GM18868 (cell line): ENCODE data around the gene RELN.

ENCODE experiments used
- ATAC-seq: cut with Tn5 transposase; IDR thresholded peaks from one replicate; pipeline ENCODE4 v1.9.1; 2021; ENCODE audit warnings: mild to moderate bottlenecking, moderate library complexity; ENCODE audit not compliant: unreplicated experiment

Gene RELN

GRCh38 chr7:103731169-103731568 is 258.3 kb downstream of the RELN start:
- no peak for ATAC-seq

DNA sequence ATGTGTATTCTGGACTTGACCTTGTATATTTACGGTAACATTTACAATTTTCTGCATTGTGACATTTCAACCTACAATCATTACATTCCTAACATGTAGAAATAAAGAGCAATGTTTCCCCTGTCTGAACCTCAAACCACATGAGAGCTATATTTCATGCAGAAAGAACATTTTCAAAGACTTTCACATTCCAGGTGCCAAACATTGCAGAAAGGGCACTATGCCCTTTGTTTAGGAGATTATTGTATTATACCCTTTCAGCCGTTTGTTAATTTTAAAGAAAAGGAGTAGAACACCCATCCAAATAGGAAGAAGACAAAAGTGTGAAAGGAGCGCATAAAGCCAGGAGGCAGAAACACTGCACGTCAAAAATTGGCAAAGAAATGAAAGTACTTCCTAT is 260.4 kb downstream of the RELN start:
- no peak for ATAC-seq

DNA sequence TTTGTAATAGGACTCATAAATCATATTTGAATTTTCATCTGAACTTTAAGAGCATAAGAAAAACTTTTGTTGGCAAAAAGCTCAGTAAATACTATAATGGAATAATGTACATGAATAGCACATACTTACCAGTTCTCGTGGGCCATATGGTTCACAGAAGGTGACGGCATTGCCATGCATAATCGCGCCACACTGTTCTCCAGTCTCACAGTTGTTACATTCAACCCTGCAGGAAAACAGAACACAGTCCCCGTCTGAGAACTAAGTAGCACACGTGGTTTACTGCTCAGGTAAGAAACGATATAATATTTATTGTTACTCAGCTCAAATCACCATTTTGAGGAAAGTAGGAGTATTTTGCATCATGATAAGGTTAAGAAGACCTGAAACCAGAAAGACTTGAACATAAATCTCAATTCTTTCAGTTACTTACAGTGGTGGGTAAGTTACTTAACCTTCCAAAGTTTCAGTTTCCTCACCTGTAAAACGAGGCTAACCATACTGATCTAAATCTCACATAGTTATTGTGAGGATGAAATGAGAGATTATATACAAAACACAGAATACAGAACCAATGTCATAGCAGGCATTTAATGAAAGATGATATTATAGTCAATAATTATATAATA is 261.4 kb downstream of the RELN start:
- no peak for ATAC-seq

- ATAC-seq = no peak
These were observed 270.4 kb downstream of the RELN start for GRCh38 chr7:103719070-103719469.

DNA sequence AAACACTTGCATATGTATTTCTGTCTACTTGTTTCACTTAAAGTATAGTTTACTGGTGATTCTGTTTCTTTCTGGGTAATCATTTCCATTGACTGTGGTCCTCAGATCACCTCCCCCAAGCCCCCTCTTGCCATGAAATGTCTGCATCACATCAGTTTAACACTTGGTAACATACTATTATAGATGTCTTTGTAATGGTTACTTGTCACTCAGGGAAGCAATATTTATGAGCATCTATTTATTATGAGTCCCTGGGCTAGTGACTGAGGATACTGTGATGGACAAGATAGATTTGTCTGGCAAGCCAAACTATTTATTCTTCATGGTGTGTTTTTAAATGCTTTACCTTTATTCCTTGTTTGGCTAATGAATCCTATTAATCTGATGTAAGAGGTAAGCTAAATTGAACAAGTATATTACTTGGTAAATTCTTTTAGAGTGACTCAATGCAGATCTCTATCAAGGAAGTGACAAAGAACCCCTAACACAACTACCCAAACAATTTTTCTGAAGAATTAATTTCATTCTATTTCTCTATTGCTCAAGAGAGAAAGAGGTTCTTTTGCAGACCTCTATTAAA is 270.9 kb downstream of the RELN start:
- ATAC-seq = no peak

GRCh38 chr7:103717574-103717973 is 271.9 kb downstream of the RELN start:
- no peak for ATAC-seq

DNA sequence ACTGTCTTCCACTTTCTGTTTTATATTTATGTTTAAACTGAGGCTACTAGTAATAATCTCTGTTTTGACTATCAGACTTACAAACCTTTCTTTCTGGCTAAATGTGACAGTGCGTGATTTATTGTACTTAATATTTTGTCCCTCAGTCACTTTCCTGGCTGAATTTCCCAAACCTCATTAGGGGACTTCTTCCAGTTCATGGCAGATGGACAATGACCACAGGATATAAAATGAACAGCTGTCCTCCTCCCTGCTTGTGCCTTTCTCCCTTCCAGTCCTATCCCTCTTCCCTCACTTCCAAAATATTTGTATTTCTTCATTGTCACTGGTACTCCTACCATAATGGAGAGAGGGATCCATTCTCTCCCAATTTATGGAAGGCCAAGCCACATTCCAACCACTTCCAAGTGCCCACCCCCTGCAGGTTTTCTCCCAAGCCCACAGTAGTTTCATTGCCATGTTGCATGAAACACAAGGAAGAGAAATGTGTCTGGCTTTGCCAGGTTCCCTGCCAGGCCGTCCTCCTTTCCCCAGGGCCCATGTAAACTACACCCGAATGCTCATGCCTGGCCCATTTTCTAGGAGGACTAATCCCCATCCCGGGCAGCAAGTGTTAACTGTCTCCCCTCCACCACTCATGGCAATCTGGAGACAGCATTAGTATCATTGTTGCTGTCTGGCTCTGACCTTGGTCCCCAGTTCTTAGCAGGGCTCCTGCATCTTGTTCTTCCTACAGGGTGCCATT is 273.9 kb downstream of the RELN start:
- no peak for ATAC-seq

- no peak for ATAC-seq
These were observed 275.0 kb downstream of the RELN start for GRCh38 chr7:103714376-103714927.

- no peak for ATAC-seq
These were observed 276.3 kb downstream of the RELN start for GRCh38 chr7:103712991-103713778.

- ATAC-seq = no peak
These were observed 278.0 kb downstream of the RELN start for GRCh38 chr7:103711413-103711812.

- ATAC-seq = no peak
These were observed 279.2 kb downstream of the RELN start for GRCh38 chr7:103710247-103710646.

- no peak for ATAC-seq
These were observed 282.7 kb downstream of the RELN start for GRCh38 chr7:103706805-103707204.

GRCh38 chr7:103705542-103705941 is 283.9 kb downstream of the RELN start:
- ATAC-seq = no peak

- no peak for ATAC-seq
These were observed 284.8 kb downstream of the RELN start for GRCh38 chr7:103704701-103705100.

- ATAC-seq = no peak
These were observed 286.5 kb downstream of the RELN start for GRCh38 chr7:103702982-103703381.

GRCh38 chr7:103702454-103702853 is 287.0 kb downstream of the RELN start:
- ATAC-seq = no peak

DNA sequence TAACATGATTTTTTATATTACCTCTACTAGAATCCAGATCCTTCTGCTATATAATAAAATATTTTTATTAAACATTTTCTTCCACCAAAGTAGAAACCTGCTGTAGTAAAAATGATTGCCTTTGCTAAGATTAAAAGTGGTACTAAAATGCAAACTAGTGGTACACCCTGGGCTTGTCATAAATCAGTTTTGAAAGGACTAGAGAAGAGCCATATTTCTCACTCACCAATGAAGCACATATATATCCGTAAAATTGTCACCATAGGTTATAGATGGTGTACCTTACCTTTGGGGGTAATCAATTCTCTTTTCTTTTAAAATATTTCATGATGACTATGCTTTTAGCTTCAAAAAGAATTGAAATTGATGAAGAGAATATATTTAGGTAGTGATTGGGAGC is 290.4 kb downstream of the RELN start:
- no peak for ATAC-seq

GRCh38 chr7:103698064-103698463 is 291.4 kb downstream of the RELN start:
- ATAC-seq = no peak

DNA sequence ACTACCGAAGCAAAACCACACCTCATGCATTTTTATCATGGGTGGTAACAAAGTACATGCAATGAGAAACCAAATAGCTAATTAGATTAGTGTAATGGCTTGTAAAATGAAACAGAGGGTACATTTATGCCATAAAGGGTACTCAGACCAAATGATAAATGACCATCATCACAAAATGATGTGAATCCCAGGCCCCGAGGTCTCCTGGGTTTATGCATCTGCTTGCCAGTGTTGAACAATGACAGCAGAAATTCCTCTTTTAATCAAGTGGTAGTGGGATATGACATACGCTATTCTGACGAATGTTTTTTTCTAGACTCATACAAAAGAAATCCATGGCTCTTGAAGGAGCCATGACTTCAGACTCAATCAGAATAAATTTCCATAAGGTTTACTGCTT is 293.9 kb downstream of the RELN start:
- no peak for ATAC-seq

DNA sequence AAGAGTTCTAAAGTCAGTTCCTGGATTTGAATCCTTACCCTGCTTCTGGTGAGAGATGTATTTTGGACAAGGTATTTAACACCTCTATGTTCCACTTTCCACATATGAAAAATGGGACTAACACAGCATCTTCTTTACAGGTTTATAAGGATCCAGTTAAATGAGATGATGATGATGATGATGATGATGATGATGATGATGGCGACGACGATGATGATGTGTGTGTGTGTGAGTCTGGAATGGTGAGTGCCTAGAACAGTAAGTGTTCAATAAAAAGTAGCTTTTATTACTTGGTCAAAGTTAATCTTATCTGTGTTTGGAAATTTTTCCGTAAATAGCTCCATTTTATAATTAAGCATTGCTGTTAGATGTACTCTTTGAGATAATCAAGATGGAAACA is 295.2 kb downstream of the RELN start:
- ATAC-seq = no peak

DNA sequence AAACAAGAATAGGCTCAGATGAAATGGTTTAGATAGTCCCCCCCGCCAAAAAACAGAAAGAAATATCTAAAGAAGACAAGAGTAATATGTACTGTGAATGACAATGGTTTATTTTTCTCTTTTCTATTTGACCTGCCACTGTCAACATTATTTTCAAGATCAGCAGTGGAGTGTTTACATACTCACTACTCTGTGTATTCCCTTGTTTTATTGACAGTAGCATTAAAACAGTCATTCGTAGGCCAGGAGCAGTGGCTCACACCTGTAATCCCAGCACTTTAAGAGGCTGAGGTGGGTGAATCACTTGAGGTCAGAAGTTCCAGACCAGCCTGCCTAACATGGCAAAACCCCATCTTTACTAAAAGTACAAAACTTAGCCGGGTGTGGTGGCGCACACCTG is 298.2 kb downstream of the RELN start:
- ATAC-seq = no peak
